IMR-90 (cell line): Measurements from ENCODE around the gene PRR33. TPM values are rescaled to one million over a fixed set of nuclear protein-coding genes. Genes with fewer than 3 reads are reported as not detected.
"Not testable (repeated sequence)": the region's sequence is repeated elsewhere in the genome, so short reads cannot be mapped to it uniquely, and the experiment has no call there.

Experiments
- ATAC-seq: fragments of 200-7000 bp; cut with Tn5 transposase; 2 replicates; pipeline ENCODE4 v1.9.1; 2020; ENCODE audit warnings: low read depth, mild to moderate bottlenecking, moderate library complexity
- BruUV-seq: library from RNA; stranded (reverse); fragments of 400-500 nt; replicated peaks from 2 replicates; lab custom pipeline; 2021; lab: Mats Ljungman, UMichigan
- CTCF ChIA-PET: fragments of 300-600 bp; formaldehyde crosslinking; extraction: SDS; loops from one replicate; lab custom pipeline; 2021; ENCODE audit warnings: antibody characterized with exemption; lab: Yijun Ruan, JAX
- POLR2A ChIA-PET: fragments of 300-600 bp; sonication (Branson Sonifier 250); formaldehyde crosslinking; loops from one replicate; lab custom pipeline; 2022; ENCODE audit warnings: antibody characterized with exemption; ENCODE audit not compliant: unreplicated experiment; lab: Charles Lee
- DNase-seq: peaks from one replicate; pipeline ENCODE4 v3.0.0; 2013
- H2AFZ ChIP-seq: replicated peaks from 2 replicates; pipeline ENCODE3; 2013; ENCODE audit warnings: low read length, mild to moderate bottlenecking; ENCODE audit not compliant: poor library complexity
- H2AK5ac ChIP-seq: 2 replicates; pipeline ENCODE4 v1.6.1; 2013; ENCODE audit warnings: low read depth, low read length, inconsistent platforms
- H2AK9ac ChIP-seq: replicated peaks from 2 replicates; pipeline ENCODE3; 2013; ENCODE audit warnings: mild to moderate bottlenecking, low read depth, low read length, moderate library complexity; ENCODE audit not compliant: poor library complexity
- H2BK120ac ChIP-seq: 2 replicates; pipeline ENCODE4 v1.6.1; 2013; ENCODE audit warnings: low read depth, low read length, inconsistent platforms
- H2BK15ac ChIP-seq: 3 replicates; pipeline ENCODE4 v1.6.1; 2013; ENCODE audit warnings: low read depth, low read length, inconsistent platforms
- H2BK20ac ChIP-seq: 2 replicates; pipeline ENCODE4 v1.6.1; 2013; ENCODE audit warnings: low read depth, mild to moderate bottlenecking, inconsistent platforms, low read length, moderate library complexity
- H2BK5ac ChIP-seq: 2 replicates; pipeline ENCODE4 v1.6.1; 2013; ENCODE audit warnings: mild to moderate bottlenecking, low read depth, low read length, inconsistent platforms; ENCODE audit not compliant: poor library complexity, severe bottlenecking
- H3K14ac ChIP-seq: replicated peaks from 2 replicates; pipeline ENCODE4 v1.6.1; 2013; ENCODE audit warnings: low read depth, low read length, inconsistent platforms
- H3K18ac ChIP-seq: 2 replicates; pipeline ENCODE4 v1.6.1; 2013; ENCODE audit warnings: low read depth, low read length, control low read depth
- H3K23ac ChIP-seq: 2 replicates; pipeline ENCODE4 v1.6.1; 2013; ENCODE audit warnings: low read depth, low read length, inconsistent platforms
- H3K27ac ChIP-seq: 2 replicates; pipeline ENCODE4 v1.5.1; 2013; ENCODE audit warnings: mild to moderate bottlenecking, control low read depth, low read length; ENCODE audit not compliant: insufficient read depth
- H3K27me3 ChIP-seq: 2 replicates; pipeline ENCODE4 v1.6.1; 2013; ENCODE audit warnings: low read length; ENCODE audit not compliant: control insufficient read depth, insufficient read depth
- H3K36me3 ChIP-seq: 2 replicates; pipeline ENCODE4 v1.6.1; 2013; ENCODE audit warnings: low read length, mixed read lengths; ENCODE audit not compliant: control insufficient read depth, insufficient read depth
- H3K4ac ChIP-seq: 2 replicates; pipeline ENCODE4 v1.6.1; 2013; ENCODE audit warnings: low read depth, low read length, inconsistent platforms
- H3K4me1 ChIP-seq: 2 replicates; pipeline ENCODE4 v1.6.1; 2013; ENCODE audit warnings: low read length, mixed read lengths; ENCODE audit not compliant: control insufficient read depth, insufficient read depth
- H3K4me2 ChIP-seq: 2 replicates; pipeline ENCODE4 v1.6.1; 2013; ENCODE audit warnings: low read depth, mild to moderate bottlenecking, control low read depth, low read length, moderate library complexity
- H3K4me3 ChIP-seq: 2 replicates; pipeline ENCODE4 v1.5.1; 2013; ENCODE audit warnings: low read depth, mild to moderate bottlenecking, control low read depth, low read length, moderate library complexity; ENCODE audit not compliant: insufficient read depth
- H3K56ac ChIP-seq: 2 replicates; pipeline ENCODE4 v1.6.1; 2013; ENCODE audit warnings: low read length, inconsistent platforms; ENCODE audit not compliant: insufficient read depth; ENCODE audit errors: extremely low read depth
- H3K79me1 ChIP-seq, 2 experiments: 2 replicates each; pipeline ENCODE4 v1.6.1; 2013; ENCODE audit warnings: low read length in 2 of 2, inconsistent platforms in 1 of 2, low read depth in 1 of 2
- H3K9ac ChIP-seq: 2 replicates; pipeline ENCODE4 v1.6.1; 2013; ENCODE audit warnings: low read depth, low read length, control low read depth
- H3K9me1 ChIP-seq: 2 replicates; pipeline ENCODE4 v1.6.1; 2013; ENCODE audit warnings: low read length, inconsistent platforms; ENCODE audit not compliant: insufficient read depth
- H3K9me3 ChIP-seq: 2 replicates; pipeline ENCODE4 v1.6.1; 2013; ENCODE audit warnings: low read length; ENCODE audit not compliant: control insufficient read depth, insufficient read depth
- H4K20me1 ChIP-seq: 2 replicates; pipeline ENCODE4 v1.6.1; 2013; ENCODE audit warnings: low read length, inconsistent platforms; ENCODE audit not compliant: insufficient read depth
- H4K5ac ChIP-seq: 2 replicates; pipeline ENCODE4 v1.6.1; 2013; ENCODE audit warnings: mild to moderate bottlenecking, low read depth, low read length, control low read depth
- H4K8ac ChIP-seq, 2 experiments: 2 replicates each; pipeline ENCODE4 v1.6.1; 2013; ENCODE audit warnings: low read depth in 2 of 2, low read length in 2 of 2, control low read depth in 1 of 2, inconsistent platforms in 1 of 2
- H4K91ac ChIP-seq: 2 replicates; pipeline ENCODE4 v1.6.1; 2013; ENCODE audit warnings: low read depth, low read length, inconsistent platforms; ENCODE audit not compliant: insufficient read depth
- WGBS, 2 experiments: methylation state at CpG; one replicate each; pipeline versions ENCODE4 v1.1.5 to v1.1.7; 2013; ENCODE audit warnings: missing lambda C conversion rate in 2 of 2; ENCODE audit not compliant: insufficient read length in 1 of 2; ENCODE audit errors: extremely low coverage in 2 of 2; 5-methylcytosine and 5-hydroxymethylcytosine counted together
- dilution Hi-C: fragments of 300-500 bp; cut with HindIII; formaldehyde crosslinking; loops from one replicate; pipeline ENCODE4 v1.14.3; 2018; ENCODE audit warnings: low sequenced_read_pairs; ENCODE audit not compliant: unreplicated experiment
- in situ Hi-C: fragments of 300-500 bp; cut with MboI; formaldehyde crosslinking; loops from 3 replicates; pipeline ENCODE4 v1.14.3; 2019; ENCODE audit warnings: low sequenced_read_pairs, inconsistent platforms, mixed read lengths
- intact Hi-C: fragments of 100-400 bp; cut with micrococcal nuclease; formaldehyde crosslinking; loops from 2 replicates; pipeline ENCODE4 v1.10.0; 2022
- polyA plus RNA-seq, 3 experiments: library from polyadenylated mRNA; depleted of rRNA; stranded (reverse); fragments of >200 nt; gene quantifications; 2 replicates each; pipeline ENCODE4 v1.2.3, GENCODE V29; 2012; ENCODE audit warnings: low replicate concordance in 1 of 3
- total RNA-seq: library from RNA; depleted of rRNA; stranded (reverse); fragments of >200 nt; gene quantifications from 2 replicates; pipeline ENCODE4 v1.2.3, GENCODE V29; 2012

PRR33 gene
- total and polyA plus RNA-seq, 2 of the 4 experiments (the other 2 are of a cell fraction) = not detected

GRCh38 chr11:1939788-1940187, 48.1 kb upstream of the PRR33 start:
- H2BK5ac ChIP-seq, H3K56ac ChIP-seq, H3K4me2 ChIP-seq, H3K18ac ChIP-seq, H2BK120ac ChIP-seq, H3K36me3 ChIP-seq, dilution Hi-C loops, in situ Hi-C loops, H3K4me1 ChIP-seq, H3K23ac ChIP-seq, H4K8ac ChIP-seq, H3K27ac ChIP-seq, H2AFZ ChIP-seq, H4K20me1 ChIP-seq, H3K14ac ChIP-seq, H3K9ac ChIP-seq, H2AK9ac ChIP-seq, BruUV-seq, H4K91ac ChIP-seq, H4K5ac ChIP-seq, H2BK15ac ChIP-seq, H3K4ac ChIP-seq, H2BK20ac ChIP-seq, H3K79me1 ChIP-seq, POLR2A ChIA-PET, H3K9me1 ChIP-seq, H3K27me3 ChIP-seq, H2AK5ac ChIP-seq, H3K9me3 ChIP-seq, H3K4me3 ChIP-seq, CTCF ChIA-PET: not testable (repeated sequence)
- no CpG with 5 or more reads among the region's 1 CpG for WGBS, 2 experiments
- ATAC-seq = peak; percentile 37; the same call in 1 of the 2 replicates
- intact Hi-C loops = loop anchor here (1.0 kb wide), 1 partner anchor 45 kb away; no protein-coding TSS in a partner anchor
- DNase-seq = peak; percentile 50
